ENCODE measurements around the gene MRPL14.
"Not testable (repeated sequence)": the region's sequence is repeated elsewhere in the genome, so short reads cannot be mapped to it uniquely, and the experiment has no call there.

Gene MRPL14

DNA sequence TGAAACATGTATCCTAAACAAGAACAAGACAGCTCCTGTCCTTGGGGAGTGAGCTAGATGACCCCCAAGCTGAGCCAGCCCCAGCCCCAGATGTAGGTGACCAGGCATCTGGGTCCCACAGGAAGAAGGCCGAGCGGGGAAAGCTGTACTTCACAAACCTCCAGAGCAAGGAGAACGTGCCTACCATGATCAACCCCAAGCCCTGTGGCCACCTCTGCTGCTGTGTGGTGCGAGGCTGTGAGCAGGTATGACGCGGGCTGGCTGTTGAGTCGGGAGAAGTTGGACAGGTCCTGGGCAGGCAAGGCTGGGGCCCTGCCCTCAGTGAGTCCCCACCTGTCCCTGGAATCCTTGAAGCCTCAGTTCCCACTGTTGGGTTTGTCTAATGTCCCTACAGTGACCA is 20.0 kb upstream of the MRPL14 start:
- Histone ChIP-seq H2AFZ (ENCODE audit: low read length) (no peak overlapping the region), H3K27ac (ENCODE audit: low read length) (no peak overlapping the region), H3F3A (ENCODE audit: insufficient read depth, low read length) (no peaks in the 10 kb centered on the region), H4K20me1 (ENCODE audit: insufficient read depth, low read length) (no peaks in the 10 kb centered on the region), H3K9ac (ENCODE audit: low read length) (no peak overlapping the region), H3K9me2 (replicated peaks; ENCODE audit: insufficient read depth, low read length) (no peaks in the 10 kb centered on the region), H3K79me2 (ENCODE audit: low read length) (no peaks in the 10 kb centered on the region), H3K4me3 (ENCODE audit: low read length) (no peak overlapping the region), H3K9me3 (replicated peaks; ENCODE audit: insufficient read depth, low read length) (no peaks in the 10 kb centered on the region), H3K4me2 (ENCODE audit: low read depth, low read length) (no peak overlapping the region), H3K36me3 (replicated peaks; ENCODE audit: insufficient read depth, low read length) (no peaks in the 10 kb centered on the region), H3K27me3 (replicated peaks; ENCODE audit: insufficient read depth, low read length) (no peaks in the 10 kb centered on the region), H3K4me1 (ENCODE audit: low read length) (no peaks in the 10 kb centered on the region)
- TF ChIP-seq, protein P1, sequence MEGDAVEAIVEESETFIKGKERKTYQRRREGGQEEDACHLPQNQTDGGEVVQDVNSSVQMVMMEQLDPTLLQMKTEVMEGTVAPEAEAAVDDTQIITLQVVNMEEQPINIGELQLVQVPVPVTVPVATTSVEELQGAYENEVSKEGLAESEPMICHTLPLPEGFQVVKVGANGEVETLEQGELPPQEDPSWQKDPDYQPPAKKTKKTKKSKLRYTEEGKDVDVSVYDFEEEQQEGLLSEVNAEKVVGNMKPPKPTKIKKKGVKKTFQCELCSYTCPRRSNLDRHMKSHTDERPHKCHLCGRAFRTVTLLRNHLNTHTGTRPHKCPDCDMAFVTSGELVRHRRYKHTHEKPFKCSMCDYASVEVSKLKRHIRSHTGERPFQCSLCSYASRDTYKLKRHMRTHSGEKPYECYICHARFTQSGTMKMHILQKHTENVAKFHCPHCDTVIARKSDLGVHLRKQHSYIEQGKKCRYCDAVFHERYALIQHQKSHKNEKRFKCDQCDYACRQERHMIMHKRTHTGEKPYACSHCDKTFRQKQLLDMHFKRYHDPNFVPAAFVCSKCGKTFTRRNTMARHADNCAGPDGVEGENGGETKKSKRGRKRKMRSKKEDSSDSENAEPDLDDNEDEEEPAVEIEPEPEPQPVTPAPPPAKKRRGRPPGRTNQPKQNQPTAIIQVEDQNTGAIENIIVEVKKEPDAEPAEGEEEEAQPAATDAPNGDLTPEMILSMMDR (IDR thresholded peaks at IDR 0.05; ENCODE audit: low read length), result no peak
- TF ChIP-seq EZH2 (optimal IDR thresholded peaks at IDR 0.05; ENCODE audit: low read depth, low read length) (no peak), EZH2phosphoT487 (IDR thresholded peaks at IDR 0.05; ENCODE audit: low read length) (no peak)
- no peak for DNase-seq

DNA sequence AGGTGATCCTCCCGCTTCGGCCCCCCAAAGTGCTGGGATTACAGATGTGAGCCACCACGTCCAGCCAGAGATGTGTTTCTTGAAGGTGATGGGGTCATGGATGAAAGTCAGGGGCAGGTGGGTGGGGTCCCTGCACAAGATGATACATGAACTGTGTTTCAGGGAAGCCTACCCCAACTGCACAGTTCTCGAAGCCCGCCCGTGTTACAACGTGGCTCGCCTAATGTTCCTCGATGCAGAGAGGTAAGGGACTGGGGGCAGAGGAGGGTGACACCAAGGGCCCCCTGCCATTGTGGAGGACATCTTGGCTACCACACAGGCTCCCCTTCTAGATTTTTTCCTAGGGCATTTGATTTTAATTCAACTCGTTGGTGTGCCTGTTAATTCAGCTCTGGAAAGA is 19.4 kb upstream of the MRPL14 start:
- H3K79me2 ChIP-seq (ENCODE audit: low read length), result no peaks in the 10 kb centered on the region
- no peaks in the 10 kb centered on the region for H3K9me2 ChIP-seq (replicated peaks; ENCODE audit: insufficient read depth, low read length)
- H4K20me1 ChIP-seq (ENCODE audit: insufficient read depth, low read length), result no peaks in the 10 kb centered on the region
- H3K36me3 ChIP-seq (replicated peaks; ENCODE audit: insufficient read depth, low read length), result no peaks in the 10 kb centered on the region
- TF ChIP-seq EZH2 (optimal IDR thresholded peaks at IDR 0.05; ENCODE audit: low read depth, low read length) (no peak), EZH2phosphoT487 (IDR thresholded peaks at IDR 0.05; ENCODE audit: low read length) (no peak)
- TF ChIP-seq, protein P1 (IDR thresholded peaks at IDR 0.05; ENCODE audit: low read length), result no peak
- H3F3A ChIP-seq (ENCODE audit: insufficient read depth, low read length), result no peaks in the 10 kb centered on the region
- H3K4me1 ChIP-seq (ENCODE audit: low read length), result no peaks in the 10 kb centered on the region
- no peak overlapping the region for H2AFZ ChIP-seq (ENCODE audit: low read length)
- no peak overlapping the region for H3K27ac ChIP-seq (ENCODE audit: low read length)
- no peak overlapping the region for H3K4me2 ChIP-seq (ENCODE audit: low read depth, low read length)
- DNase-seq, result no peak
- H3K9ac ChIP-seq (ENCODE audit: low read length), result no peak overlapping the region
- H3K9me3 ChIP-seq (replicated peaks; ENCODE audit: insufficient read depth, low read length), result no peaks in the 10 kb centered on the region
- H3K27me3 ChIP-seq (replicated peaks; ENCODE audit: insufficient read depth, low read length), result no peaks in the 10 kb centered on the region
- H3K4me3 ChIP-seq (ENCODE audit: low read length), result no peak overlapping the region

DNA sequence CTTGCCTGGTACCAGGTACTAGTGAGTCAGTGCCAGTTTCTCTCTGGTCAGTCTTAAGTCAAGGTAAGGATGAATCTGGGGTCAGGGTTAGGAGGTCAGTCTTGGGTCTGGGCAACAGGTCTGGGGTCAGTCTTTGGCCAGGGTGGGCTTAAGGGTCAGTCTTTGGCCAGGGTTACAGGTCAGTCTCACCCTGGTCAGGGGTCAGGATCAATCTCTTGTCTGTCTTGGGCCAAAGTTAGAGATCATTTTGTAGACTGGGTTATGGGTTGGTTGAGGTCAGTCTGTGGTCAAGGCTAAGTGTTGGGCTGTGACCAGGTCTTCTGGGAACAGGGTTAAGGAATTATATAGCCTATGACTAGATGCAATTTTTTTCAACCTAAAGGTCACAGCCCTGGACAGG is 18.6 kb upstream of the MRPL14 start:
- H3K9me2 ChIP-seq (replicated peaks; ENCODE audit: insufficient read depth, low read length), result no peaks in the 10 kb centered on the region
- no peaks in the 10 kb centered on the region for H3K4me1 ChIP-seq (ENCODE audit: low read length)
- H3K9ac ChIP-seq (ENCODE audit: low read length), result no peak overlapping the region
- no peaks in the 10 kb centered on the region for H3K27me3 ChIP-seq (replicated peaks; ENCODE audit: insufficient read depth, low read length)
- TF ChIP-seq EZH2 (optimal IDR thresholded peaks at IDR 0.05; ENCODE audit: low read depth, low read length) (no peak), EZH2phosphoT487 (IDR thresholded peaks at IDR 0.05; ENCODE audit: low read length) (no peak)
- TF ChIP-seq, protein P1 (IDR thresholded peaks at IDR 0.05; ENCODE audit: low read length), result no peak
- H2AFZ ChIP-seq (ENCODE audit: low read length), result no peak overlapping the region
- no peaks in the 10 kb centered on the region for H3K9me3 ChIP-seq (replicated peaks; ENCODE audit: insufficient read depth, low read length)
- no peak for DNase-seq
- no peak overlapping the region for H3K27ac ChIP-seq (ENCODE audit: low read length)
- H3K36me3 ChIP-seq (replicated peaks; ENCODE audit: insufficient read depth, low read length), result no peaks in the 10 kb centered on the region
- H3K4me3 ChIP-seq (ENCODE audit: low read length), result no peak overlapping the region
- no peaks in the 10 kb centered on the region for H4K20me1 ChIP-seq (ENCODE audit: insufficient read depth, low read length)
- H3K79me2 ChIP-seq (ENCODE audit: low read length), result no peaks in the 10 kb centered on the region
- no peak overlapping the region for H3K4me2 ChIP-seq (ENCODE audit: low read depth, low read length)
- H3F3A ChIP-seq (ENCODE audit: insufficient read depth, low read length), result no peaks in the 10 kb centered on the region

DNA sequence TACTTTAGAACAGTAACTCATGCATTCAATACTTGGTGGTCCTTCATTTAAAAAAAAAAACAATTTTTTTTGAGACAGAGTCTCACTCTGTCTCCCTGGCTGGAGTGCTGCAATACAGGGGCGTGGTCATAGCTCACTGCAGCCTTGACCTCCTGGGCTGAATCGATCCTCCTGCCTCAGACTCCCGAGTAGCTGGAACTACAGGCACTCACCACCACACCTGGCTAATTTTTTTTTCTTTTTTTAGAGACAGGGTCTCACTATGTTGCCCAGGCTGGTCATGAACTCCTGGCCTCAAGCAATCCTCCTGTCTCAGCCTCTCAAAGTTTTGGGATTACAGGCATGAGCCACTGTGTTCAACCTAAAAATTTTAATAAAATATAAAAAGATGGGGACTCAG is 17.3 kb upstream of the MRPL14 start:
- H3K9ac ChIP-seq (ENCODE audit: low read length); H2AFZ ChIP-seq (ENCODE audit: low read length); H3K27me3 ChIP-seq (replicated peaks; ENCODE audit: insufficient read depth, low read length); H3K9me3 ChIP-seq (replicated peaks; ENCODE audit: insufficient read depth, low read length); H3K4me3 ChIP-seq (ENCODE audit: low read length); H4K20me1 ChIP-seq (ENCODE audit: insufficient read depth, low read length); H3K36me3 ChIP-seq (replicated peaks; ENCODE audit: insufficient read depth, low read length); H3K4me1 ChIP-seq (ENCODE audit: low read length); DNase-seq; H3K79me2 ChIP-seq (ENCODE audit: low read length); H3K27ac ChIP-seq (ENCODE audit: low read length); H3K9me2 ChIP-seq (replicated peaks; ENCODE audit: insufficient read depth, low read length); H3F3A ChIP-seq (ENCODE audit: insufficient read depth, low read length); H3K4me2 ChIP-seq (ENCODE audit: low read depth, low read length): not testable (repeated sequence)

All from MM.1S (cell line).